HCT116 (cell line): ENCODE measurements around the gene KBTBD13. TPM values are rescaled to one million over a fixed set of nuclear protein-coding genes. Genes with fewer than 3 reads are reported as not detected.

ENCODE experiments used
- ATAC-seq: fragments of 200-7000 bp; cut with Tn5 transposase; 2 replicates; pipeline ENCODE4 v1.9.1; 2020; ENCODE audit warnings: mild to moderate bottlenecking, moderate library complexity
- BruUV-seq: library from RNA; stranded (reverse); fragments of 400-500 nt; replicated peaks from 2 replicates; lab custom pipeline; 2021; lab: Mats Ljungman, UMichigan
- CTCF ChIA-PET: fragments of 300-600 bp; sonication (Branson Sonifier 250); formaldehyde crosslinking; loops from one replicate; lab custom pipeline; 2021; ENCODE audit warnings: antibody characterized with exemption; lab: Charles Lee
- POLR2A ChIA-PET: fragments of 300-600, 350-600 bp; sonication (Branson Sonifier 250); formaldehyde crosslinking; loops from one replicate; lab custom pipeline; 2021; ENCODE audit warnings: antibody characterized with exemption; lab: Charles Lee
- RAD21 ChIA-PET, 2 experiments: fragments of 300-600 bp; sonication (Branson Sonifier 250); formaldehyde crosslinking; loops; one replicate each; lab custom pipeline; 2023; ENCODE audit warnings: low total read pairs in 2 of 2; ENCODE audit not compliant: uncharacterized antibody in 2 of 2, unreplicated experiment in 2 of 2, low non-redundant PET in 1 of 2; lab: Charles Lee
- DNase-seq: peaks from one replicate; pipeline ENCODE4 v3.0.0-alpha.2; 2010; ENCODE audit warnings: low read depth, low spot score
- H2AFZ ChIP-seq: fragments of 200-600 bp; shearing (Covaris generic), sonication (generic); 2 replicates; pipeline ENCODE4 v1.6.1; 2017; ENCODE audit warnings: low read depth, mixed run types, mixed read lengths, antibody characterized with exemption, low read length; ENCODE audit not compliant: poor library complexity, severe bottlenecking
- H3K27ac ChIP-seq: 2 replicates; pipeline ENCODE4 v1.5.1; 2012; ENCODE audit warnings: low read depth, low read length
- H3K27me3 ChIP-seq: fragments of 200-600 bp; sonication (generic); 2 replicates; pipeline ENCODE4 v1.6.1; 2016; ENCODE audit warnings: mixed run types, low read length, mixed read lengths; ENCODE audit not compliant: insufficient read depth
- H3K36me3 ChIP-seq, 2 experiments: fragments of 200-500 bp in 1 of 2; fragments of 200-600 bp in 1 of 2; sonication (Bioruptor generic) in 1 of 2; sonication (generic) in 1 of 2; 2 replicates each; pipeline versions ENCODE4 v1.5.1 to v1.6.1; 2014 to 2016; ENCODE audit warnings: low read length in 2 of 2, inconsistent platforms in 1 of 2, mixed read lengths in 1 of 2, mixed run types in 1 of 2; ENCODE audit not compliant: insufficient read depth in 2 of 2, control insufficient read depth in 1 of 2
- H3K4me1 ChIP-seq, 2 experiments: fragments of 200-600 bp in 1 of 2; sonication (generic) in 1 of 2; 2 replicates each; pipeline versions ENCODE4 v1.5.1 to v1.6.1; 2012 to 2017; ENCODE audit warnings: low read length in 2 of 2, inconsistent platforms in 1 of 2, mild to moderate bottlenecking in 1 of 2, mixed read lengths in 1 of 2, mixed run types in 1 of 2, moderate library complexity in 1 of 2; ENCODE audit not compliant: insufficient read depth in 2 of 2, control insufficient read depth in 1 of 2
- H3K4me2 ChIP-seq: fragments of 200-600 bp; sonication (generic); 2 replicates; pipeline ENCODE4 v1.6.1; 2017; ENCODE audit warnings: mixed run types, low read length, mixed read lengths
- H3K4me3 ChIP-seq, 2 experiments: fragments of 200-600 bp in 1 of 2; sonication (generic) in 1 of 2; replicated peaks in 1 of 2; 2 replicates each; pipeline ENCODE4 v1.5.1; 2011 to 2016; ENCODE audit warnings: low read length in 2 of 2, control low read depth in 1 of 2, low read depth in 1 of 2, mild to moderate bottlenecking in 1 of 2, mixed read lengths in 1 of 2, mixed run types in 1 of 2
- H3K79me2 ChIP-seq: fragments of 200-600 bp; sonication (generic); 2 replicates; pipeline ENCODE4 v1.6.1; 2017; ENCODE audit warnings: mild to moderate bottlenecking, mixed run types, low read length, moderate library complexity, mixed read lengths; ENCODE audit not compliant: insufficient read depth
- H3K9ac ChIP-seq: fragments of 200-600 bp; sonication (generic); 2 replicates; pipeline ENCODE4 v1.6.1; 2016; ENCODE audit warnings: low read length, mixed read lengths
- H3K9me2 ChIP-seq: fragments of 200-600 bp; sonication (generic), shearing (Covaris generic); 2 replicates; pipeline ENCODE4 v1.6.1; 2017; ENCODE audit warnings: mixed run types, mild to moderate bottlenecking, moderate library complexity; ENCODE audit not compliant: insufficient read depth
- H3K9me3 ChIP-seq, 2 experiments: fragments of 200-500 bp in 1 of 2; fragments of 200-600 bp in 1 of 2; sonication (Bioruptor generic) in 1 of 2; sonication (generic) in 1 of 2; 2 replicates each; pipeline ENCODE4 v1.6.1; 2014 to 2017; ENCODE audit warnings: low read length in 2 of 2, mixed read lengths in 2 of 2, inconsistent platforms in 1 of 2, low read depth in 1 of 2, mild to moderate bottlenecking in 1 of 2, mixed run types in 1 of 2, moderate library complexity in 1 of 2; ENCODE audit not compliant: control insufficient read depth in 1 of 2, insufficient read depth in 1 of 2
- H4K20me1 ChIP-seq: fragments of 200-600 bp; sonication (generic), shearing (Covaris generic); 2 replicates; pipeline ENCODE4 v1.6.1; 2017; ENCODE audit warnings: mixed run types, mild to moderate bottlenecking, moderate library complexity; ENCODE audit not compliant: insufficient read depth
- CEBPB ChIP-seq: IDR thresholded peaks from 2 replicates; pipeline ENCODE4 v1.6.1; 2012; ENCODE audit warnings: low read depth
- FOSL1 ChIP-seq: IDR thresholded peaks from 2 replicates; pipeline ENCODE4 v1.6.1; 2012; ENCODE audit warnings: low read depth
- ZFX ChIP-seq: fragments of 450-650 bp; IDR thresholded peaks from 2 replicates; pipeline ENCODE4 v1.6.1; 2017
- intact Hi-C: fragments of 100-400 bp; cut with micrococcal nuclease; formaldehyde crosslinking; loops from 2 replicates; pipeline ENCODE4 v1.10.0; 2022
- total RNA-seq: library from RNA; stranded (reverse); gene quantifications from one replicate; pipeline ENCODE4 v1.2.1, GENCODE V29; 2021; ENCODE audit not compliant: unreplicated experiment
- TF ChIP-seq, protein P1 (sequence below): IDR thresholded peaks from 2 replicates; pipeline ENCODE4 v1.6.1; 2011; ENCODE audit warnings: mild to moderate bottlenecking, low read length, moderate library complexity; ENCODE audit not compliant: insufficient replicate concordance; ENCODE audit errors: extremely low read depth
- TF ChIP-seq, protein P2 (sequence below), 3 experiments: fragments of 200-600 bp in 1 of 3; sonication (generic) in 1 of 3; IDR thresholded peaks in 2 of 3; conservative IDR thresholded peaks in 1 of 3; 2 replicates each; pipeline ENCODE4 v1.5.1; 2012 to 2017; ENCODE audit warnings: low read depth in 2 of 3, low read length in 2 of 3, antibody characterized with exemption in 1 of 3, borderline replicate concordance in 1 of 3, control low read depth in 1 of 3, mild to moderate bottlenecking in 1 of 3, mixed read lengths in 1 of 3, mixed run types in 1 of 3, moderate library complexity in 1 of 3; ENCODE audit not compliant: insufficient read depth in 1 of 3

The KBTBD13 gene
- total RNA-seq, 1 experiment from 2014 or later: not detected

DNA sequence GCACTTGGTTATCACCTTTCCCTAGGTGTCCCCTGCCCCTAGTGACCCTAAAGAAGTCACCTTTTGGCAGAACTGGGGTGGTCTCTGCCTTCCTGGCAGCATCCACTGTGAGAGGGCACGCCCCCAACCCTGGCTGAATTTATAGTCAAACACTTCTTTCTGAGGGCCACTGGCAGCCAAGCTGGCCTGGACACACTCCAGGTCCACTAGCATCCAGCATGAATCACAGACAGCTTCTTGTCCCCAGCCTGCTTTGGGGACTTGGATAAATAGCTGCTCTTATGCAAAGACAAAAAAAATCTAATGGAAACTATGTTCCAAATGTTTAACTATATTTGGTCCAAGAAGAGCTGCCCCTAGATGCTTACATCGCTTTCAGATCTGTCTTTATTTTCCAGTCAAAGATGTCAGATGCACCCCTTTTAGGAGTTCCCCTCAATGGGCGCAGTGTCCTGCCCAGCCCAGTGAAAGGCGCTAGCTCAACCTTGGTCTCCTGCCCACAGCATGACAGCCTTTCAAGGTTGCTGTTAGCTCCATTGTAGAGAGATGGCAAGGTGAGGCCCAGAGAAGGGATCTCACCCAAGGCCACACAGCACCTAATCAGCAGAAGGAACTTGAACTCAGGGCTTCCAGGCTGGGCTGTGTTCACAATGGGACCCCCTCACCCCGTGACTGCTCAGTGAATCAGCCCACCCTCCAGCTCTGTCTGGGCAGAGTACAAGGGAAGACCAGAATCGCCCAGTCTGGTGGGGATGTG is 15.7 kb upstream of the KBTBD13 start:
- H3K36me3 ChIP-seq: no peaks in the 10 kb centered on the region
- H3K9ac ChIP-seq: no peak overlapping the region
- POLR2A ChIA-PET: no interaction called here
- no peaks in the 10 kb centered on the region for H3K9me3 ChIP-seq
- H3K4me3 ChIP-seq: no peak overlapping the region
- ATAC-seq (no peak), DNase-seq (no peak)
- no peaks in the 10 kb centered on the region for H3K79me2 ChIP-seq
- no peak overlapping the region for H3K27ac ChIP-seq
- no peaks in the 10 kb centered on the region for H4K20me1 ChIP-seq
- intact Hi-C loops: no loop called here
- CTCF ChIA-PET: interaction anchor here (1.5 kb wide), 1 partner anchor 27 kb away, joined by 3 read pairs; no protein-coding TSS in a partner anchor
- RAD21 ChIA-PET: interaction anchor here in 1 of 2 experiments (0.7 kb wide), 1 partner anchor 41 kb away, joined by 3 read pairs; no protein-coding TSS in a partner anchor
- no peak for TF ChIP-seq FOSL1
- TF ChIP-seq CEBPB: no peak
- TF ChIP-seq, protein P1, sequence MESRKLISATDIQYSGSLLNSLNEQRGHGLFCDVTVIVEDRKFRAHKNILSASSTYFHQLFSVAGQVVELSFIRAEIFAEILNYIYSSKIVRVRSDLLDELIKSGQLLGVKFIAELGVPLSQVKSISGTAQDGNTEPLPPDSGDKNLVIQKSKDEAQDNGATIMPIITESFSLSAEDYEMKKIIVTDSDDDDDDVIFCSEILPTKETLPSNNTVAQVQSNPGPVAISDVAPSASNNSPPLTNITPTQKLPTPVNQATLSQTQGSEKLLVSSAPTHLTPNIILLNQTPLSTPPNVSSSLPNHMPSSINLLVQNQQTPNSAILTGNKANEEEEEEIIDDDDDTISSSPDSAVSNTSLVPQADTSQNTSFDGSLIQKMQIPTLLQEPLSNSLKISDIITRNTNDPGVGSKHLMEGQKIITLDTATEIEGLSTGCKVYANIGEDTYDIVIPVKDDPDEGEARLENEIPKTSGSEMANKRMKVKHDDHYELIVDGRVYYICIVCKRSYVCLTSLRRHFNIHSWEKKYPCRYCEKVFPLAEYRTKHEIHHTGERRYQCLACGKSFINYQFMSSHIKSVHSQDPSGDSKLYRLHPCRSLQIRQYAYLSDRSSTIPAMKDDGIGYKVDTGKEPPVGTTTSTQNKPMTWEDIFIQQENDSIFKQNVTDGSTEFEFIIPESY: no peak
- TF ChIP-seq, protein P2, sequence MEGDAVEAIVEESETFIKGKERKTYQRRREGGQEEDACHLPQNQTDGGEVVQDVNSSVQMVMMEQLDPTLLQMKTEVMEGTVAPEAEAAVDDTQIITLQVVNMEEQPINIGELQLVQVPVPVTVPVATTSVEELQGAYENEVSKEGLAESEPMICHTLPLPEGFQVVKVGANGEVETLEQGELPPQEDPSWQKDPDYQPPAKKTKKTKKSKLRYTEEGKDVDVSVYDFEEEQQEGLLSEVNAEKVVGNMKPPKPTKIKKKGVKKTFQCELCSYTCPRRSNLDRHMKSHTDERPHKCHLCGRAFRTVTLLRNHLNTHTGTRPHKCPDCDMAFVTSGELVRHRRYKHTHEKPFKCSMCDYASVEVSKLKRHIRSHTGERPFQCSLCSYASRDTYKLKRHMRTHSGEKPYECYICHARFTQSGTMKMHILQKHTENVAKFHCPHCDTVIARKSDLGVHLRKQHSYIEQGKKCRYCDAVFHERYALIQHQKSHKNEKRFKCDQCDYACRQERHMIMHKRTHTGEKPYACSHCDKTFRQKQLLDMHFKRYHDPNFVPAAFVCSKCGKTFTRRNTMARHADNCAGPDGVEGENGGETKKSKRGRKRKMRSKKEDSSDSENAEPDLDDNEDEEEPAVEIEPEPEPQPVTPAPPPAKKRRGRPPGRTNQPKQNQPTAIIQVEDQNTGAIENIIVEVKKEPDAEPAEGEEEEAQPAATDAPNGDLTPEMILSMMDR (IDR thresholded peaks at IDR 0.05 in 2 of 3, conservative IDR thresholded peaks at IDR 0.05 in 1 of 3; ENCODE audit: borderline replicate concordance in 1 of 3, insufficient read depth in 1 of 3, low read depth in 2 of 3, low read length in 2 of 3): 0 out of 6 replicates have a peak, but pooled peaks of 1 of the 3 experiments have one; percentile 9
- no peak for TF ChIP-seq ZFX
- no peaks in the 10 kb centered on the region for H3K27me3 ChIP-seq
- H3K4me2 ChIP-seq: no peak overlapping the region
- no peaks in the 10 kb centered on the region for H3K9me2 ChIP-seq
- no peak overlapping the region for H2AFZ ChIP-seq
- BruUV-seq: no TSS peak
- H3K4me1 ChIP-seq: peaks cover 17 to 25% of the 10 kb centered on the region in 2 experiments
